HepG2 (cell line): ENCODE results near the gene ZNF20.

Source experiments
- ATF3 ChIP-seq: sonication (generic); formaldehyde crosslinking; IDR thresholded peaks from 2 replicates; pipeline ENCODE4 v1.4.0; 2020; ENCODE audit warnings: missing genetic modification reagents
- CCAR2 ChIP-seq: fragments of 200-400 bp; formaldehyde crosslinking; optimal IDR thresholded peaks from 2 replicates; pipeline ENCODE3; 2018; ENCODE audit warnings: low read depth, mild to moderate bottlenecking, low read length, moderate library complexity
- CTCF ChIP-seq: sonication (generic); formaldehyde crosslinking; IDR thresholded peaks from 2 replicates; pipeline ENCODE4 v1.5.0; 2020; ENCODE audit warnings: mild to moderate bottlenecking, missing genetic modification reagents, moderate library complexity
- ERF ChIP-seq: IDR thresholded peaks from 2 replicates; pipeline ENCODE4 v1.6.1; 2018; ENCODE audit warnings: missing biosample characterization, missing genetic modification reagents
- EZH2 ChIP-seq: conservative IDR thresholded peaks from 2 replicates; pipeline ENCODE4 v1.6.1; 2012; ENCODE audit warnings: mild to moderate bottlenecking, low read depth, low read length, moderate library complexity
- FOXA1 ChIP-seq, 2 experiments: fragments of 450-650 bp in 1 of 2; sonication (generic) in 1 of 2; formaldehyde crosslinking in 1 of 2; IDR thresholded peaks; 2 replicates each; pipeline versions ENCODE4 v1.4.0 to v1.6.1; 2016 to 2020; ENCODE audit warnings: missing genetic modification reagents in 1 of 2
- GATAD1 ChIP-seq: IDR thresholded peaks from 2 replicates; pipeline ENCODE4 v1.6.1; 2016; ENCODE audit warnings: missing genetic modification reagents, missing compliant biosample characterization
- HHEX ChIP-seq: IDR thresholded peaks from 2 replicates; pipeline ENCODE4 v1.6.1; 2016; ENCODE audit warnings: control low read depth
- HNRNPLL ChIP-seq: fragments of 200-400 bp; formaldehyde crosslinking; IDR thresholded peaks from 2 replicates; pipeline ENCODE4 v1.6.1; 2017; ENCODE audit warnings: mild to moderate bottlenecking, low read depth, low read length; ENCODE audit not compliant: poor library complexity, severe bottlenecking
- MAZ ChIP-seq, 2 experiments: sonication (generic) in 1 of 2; formaldehyde crosslinking in 1 of 2; IDR thresholded peaks; 2 replicates each; pipeline versions ENCODE4 v1.5.0 to v1.6.1; 2012 to 2020; ENCODE audit warnings: low read depth in 2 of 2, mild to moderate bottlenecking in 2 of 2, borderline replicate concordance in 1 of 2, improper control_type of control experiment in 1 of 2, low read length in 1 of 2, missing genetic modification reagents in 1 of 2, moderate library complexity in 1 of 2
- POLR2A ChIP-seq, 2 experiments: IDR thresholded peaks; 2 replicates each; pipeline ENCODE4 v1.6.1; 2011; ENCODE audit warnings: low read depth in 2 of 2, low read length in 2 of 2, mild to moderate bottlenecking in 1 of 2, moderate library complexity in 1 of 2; ENCODE audit not compliant: insufficient read depth in 1 of 2
- SP1 ChIP-seq, 2 experiments: fragments of 450-650 bp in 1 of 2; sonication (generic) in 1 of 2; formaldehyde crosslinking in 1 of 2; IDR thresholded peaks; 2 replicates each; pipeline versions ENCODE4 v1.4.0 to v1.6.1; 2016 to 2020; ENCODE audit warnings: missing genetic modification reagents in 1 of 2
- TARDBP ChIP-seq: sonication (generic); formaldehyde crosslinking; IDR thresholded peaks from 2 replicates; pipeline ENCODE4 v1.8.0; 2022; ENCODE audit warnings: mild to moderate bottlenecking, missing genetic modification reagents
- TCF7L2 ChIP-seq: IDR thresholded peaks from 2 replicates; pipeline ENCODE4 v1.6.1; 2011; ENCODE audit warnings: mild to moderate bottlenecking, low read depth, low read length, moderate library complexity

- TF ChIP-seq EZH2: no peak
- no peak for TF ChIP-seq TARDBP (CRISPR knock-in tag)
- no peak for TF ChIP-seq CTCF (CRISPR knock-in tag)
- TF ChIP-seq SP1 (IDR thresholded peaks at IDR 0.05): no peak
- TF ChIP-seq SP1 (CRISPR knock-in tag; IDR thresholded peaks at IDR 0.05): no peak
- no peak for TF ChIP-seq ERF (CRISPR knock-in tag)
- no peak for TF ChIP-seq HHEX
- TF ChIP-seq TCF7L2: no peak
- no peak for TF ChIP-seq POLR2A (IDR thresholded peaks at IDR 0.05; ENCODE audit: insufficient read depth in 1 of 2, low read depth in 2 of 2, low read length in 2 of 2)
- no peak for TF ChIP-seq MAZ (IDR thresholded peaks at IDR 0.05; ENCODE audit: borderline replicate concordance, low read depth, low read length)
- TF ChIP-seq MAZ (CRISPR knock-in tag; IDR thresholded peaks at IDR 0.05; ENCODE audit: low read depth): no peak
- TF ChIP-seq FOXA1 (IDR thresholded peaks at IDR 0.05): no peak
- no peak for TF ChIP-seq FOXA1 (CRISPR knock-in tag; IDR thresholded peaks at IDR 0.05)
- TF ChIP-seq CCAR2: no peak
- no peak for TF ChIP-seq GATAD1 (CRISPR knock-in tag)
- no peak for TF ChIP-seq HNRNPLL
- no peak for TF ChIP-seq ATF3 (CRISPR knock-in tag)
These were observed 15.2 kb upstream of the ZNF20 start for GRCh38 chr19:12155324-12155860.
